ENCODE results near the gene CRISP3.

CRISP3 gene

DNA sequence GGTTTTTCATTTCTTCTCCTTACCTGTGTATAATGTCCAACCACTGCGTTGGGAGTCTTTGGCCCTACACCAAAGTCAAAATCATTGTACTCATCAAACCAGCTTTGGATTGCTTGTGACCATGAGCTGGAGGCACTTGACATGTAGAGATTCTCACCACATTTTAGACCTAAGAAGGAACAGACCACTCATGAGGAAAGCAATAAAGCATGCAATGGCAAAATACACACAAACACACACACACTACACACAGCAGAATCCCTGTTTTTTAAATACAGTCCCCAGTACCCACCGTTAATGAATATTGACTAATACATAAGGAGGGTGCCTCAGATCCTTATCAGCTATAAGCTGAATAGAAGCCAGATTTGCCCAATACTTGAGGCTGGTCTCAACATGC lies 10.5 kb downstream of the CRISP3 start:
- no peak for TF ChIP-seq TAF1 (IDR thresholded peaks at IDR 0.05; ENCODE audit: borderline replicate concordance, insufficient read depth, low read length)
- no peak for TF ChIP-seq POLR2AphosphoS5 (IDR thresholded peaks at IDR 0.05; ENCODE audit: low read depth, low read length)
- TF ChIP-seq SIN3A (IDR thresholded peaks at IDR 0.05; ENCODE audit: borderline replicate concordance, insufficient read depth, low read length), result no peak
- TF ChIP-seq, protein P1, sequence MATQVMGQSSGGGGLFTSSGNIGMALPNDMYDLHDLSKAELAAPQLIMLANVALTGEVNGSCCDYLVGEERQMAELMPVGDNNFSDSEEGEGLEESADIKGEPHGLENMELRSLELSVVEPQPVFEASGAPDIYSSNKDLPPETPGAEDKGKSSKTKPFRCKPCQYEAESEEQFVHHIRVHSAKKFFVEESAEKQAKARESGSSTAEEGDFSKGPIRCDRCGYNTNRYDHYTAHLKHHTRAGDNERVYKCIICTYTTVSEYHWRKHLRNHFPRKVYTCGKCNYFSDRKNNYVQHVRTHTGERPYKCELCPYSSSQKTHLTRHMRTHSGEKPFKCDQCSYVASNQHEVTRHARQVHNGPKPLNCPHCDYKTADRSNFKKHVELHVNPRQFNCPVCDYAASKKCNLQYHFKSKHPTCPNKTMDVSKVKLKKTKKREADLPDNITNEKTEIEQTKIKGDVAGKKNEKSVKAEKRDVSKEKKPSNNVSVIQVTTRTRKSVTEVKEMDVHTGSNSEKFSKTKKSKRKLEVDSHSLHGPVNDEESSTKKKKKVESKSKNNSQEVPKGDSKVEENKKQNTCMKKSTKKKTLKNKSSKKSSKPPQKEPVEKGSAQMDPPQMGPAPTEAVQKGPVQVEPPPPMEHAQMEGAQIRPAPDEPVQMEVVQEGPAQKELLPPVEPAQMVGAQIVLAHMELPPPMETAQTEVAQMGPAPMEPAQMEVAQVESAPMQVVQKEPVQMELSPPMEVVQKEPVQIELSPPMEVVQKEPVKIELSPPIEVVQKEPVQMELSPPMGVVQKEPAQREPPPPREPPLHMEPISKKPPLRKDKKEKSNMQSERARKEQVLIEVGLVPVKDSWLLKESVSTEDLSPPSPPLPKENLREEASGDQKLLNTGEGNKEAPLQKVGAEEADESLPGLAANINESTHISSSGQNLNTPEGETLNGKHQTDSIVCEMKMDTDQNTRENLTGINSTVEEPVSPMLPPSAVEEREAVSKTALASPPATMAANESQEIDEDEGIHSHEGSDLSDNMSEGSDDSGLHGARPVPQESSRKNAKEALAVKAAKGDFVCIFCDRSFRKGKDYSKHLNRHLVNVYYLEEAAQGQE (IDR thresholded peaks at IDR 0.05; ENCODE audit: insufficient read depth in 1 of 2, low read depth in 2 of 2, low read length in 2 of 2), result no peak
- TF ChIP-seq FOXP2 (optimal IDR thresholded peaks at IDR 0.05; ENCODE audit: borderline replicate concordance, extremely low read depth, extremely low read length, insufficient read depth), result no peak

DNA sequence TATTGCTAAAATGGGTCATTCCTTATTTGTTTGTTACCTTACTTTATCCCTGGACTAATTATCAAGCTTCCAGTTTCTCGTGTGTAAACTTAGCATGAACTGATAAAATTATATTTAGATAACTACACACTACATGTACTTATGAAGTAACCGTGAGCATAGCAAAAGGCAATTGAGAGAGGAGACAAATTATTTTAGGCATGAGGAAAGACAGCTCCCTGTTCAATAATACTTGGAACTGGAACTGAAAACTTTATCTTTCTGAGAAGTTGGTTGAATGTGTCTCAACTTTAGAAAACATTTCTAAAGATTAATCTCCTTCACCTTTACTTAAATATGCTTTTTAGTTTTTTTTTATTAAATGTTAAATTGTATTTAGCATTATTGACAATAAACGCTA lies 11.4 kb downstream of the CRISP3 start:
- TF ChIP-seq POLR2AphosphoS5 (IDR thresholded peaks at IDR 0.05; ENCODE audit: low read depth, low read length) (no peak), FOXP2 (optimal IDR thresholded peaks at IDR 0.05; ENCODE audit: borderline replicate concordance, extremely low read depth, extremely low read length, insufficient read depth) (no peak), SIN3A (IDR thresholded peaks at IDR 0.05; ENCODE audit: borderline replicate concordance, insufficient read depth, low read length) (no peak), TAF1 (IDR thresholded peaks at IDR 0.05; ENCODE audit: borderline replicate concordance, insufficient read depth, low read length) (no peak)
- TF ChIP-seq, protein P1 (IDR thresholded peaks at IDR 0.05; ENCODE audit: insufficient read depth in 1 of 2, low read depth in 2 of 2, low read length in 2 of 2), result no peak

DNA sequence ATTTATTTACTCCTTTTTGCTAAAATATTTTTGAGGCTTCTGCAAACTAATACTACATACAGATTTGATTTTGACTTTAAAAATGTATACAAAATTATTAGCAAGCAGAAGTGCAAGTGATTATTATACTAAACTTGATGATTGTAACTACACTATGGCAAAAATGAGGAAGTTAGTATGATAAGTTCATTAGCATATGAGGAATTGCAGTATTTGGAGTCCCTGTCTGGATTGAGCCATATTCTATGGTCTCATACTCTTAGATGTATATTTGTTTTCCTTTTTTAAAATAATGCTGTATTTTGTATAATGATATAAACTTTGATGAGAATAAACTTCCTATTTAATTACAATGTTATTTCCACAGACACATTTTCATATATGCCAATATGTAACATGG lies 13.9 kb downstream of the CRISP3 start:
- no peak for TF ChIP-seq TAF1 (IDR thresholded peaks at IDR 0.05; ENCODE audit: borderline replicate concordance, insufficient read depth, low read length)
- TF ChIP-seq POLR2AphosphoS5 (IDR thresholded peaks at IDR 0.05; ENCODE audit: low read depth, low read length), result no peak
- TF ChIP-seq, protein P1 (IDR thresholded peaks at IDR 0.05; ENCODE audit: insufficient read depth in 1 of 2, low read depth in 2 of 2, low read length in 2 of 2), result no peak
- no peak for TF ChIP-seq SIN3A (IDR thresholded peaks at IDR 0.05; ENCODE audit: borderline replicate concordance, insufficient read depth, low read length)
- no peak for TF ChIP-seq FOXP2 (optimal IDR thresholded peaks at IDR 0.05; ENCODE audit: borderline replicate concordance, extremely low read depth, extremely low read length, insufficient read depth)

DNA sequence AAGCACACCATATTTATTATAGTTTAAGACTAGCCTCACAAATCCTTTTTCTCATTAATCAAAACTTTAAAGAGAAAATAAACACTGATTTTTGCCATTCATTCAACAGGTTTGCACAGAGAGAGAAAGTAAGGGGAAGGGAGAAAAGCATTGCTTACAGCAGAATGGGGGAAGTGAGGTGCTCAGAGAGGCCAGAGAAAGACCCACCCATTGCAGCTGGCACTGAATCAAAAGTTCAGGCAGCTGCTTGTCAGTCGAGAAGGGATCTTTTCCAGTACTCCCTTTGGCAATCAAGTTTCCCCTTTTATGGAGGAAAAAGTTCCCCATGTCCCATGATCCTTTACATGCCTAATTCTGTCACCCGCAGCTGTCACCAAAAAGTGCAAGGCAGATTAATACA lies 22.9 kb downstream of the CRISP3 start:
- TF ChIP-seq POLR2AphosphoS5 (IDR thresholded peaks at IDR 0.05; ENCODE audit: low read depth, low read length) (no peak), TAF1 (IDR thresholded peaks at IDR 0.05; ENCODE audit: borderline replicate concordance, insufficient read depth, low read length) (no peak), SIN3A (IDR thresholded peaks at IDR 0.05; ENCODE audit: borderline replicate concordance, insufficient read depth, low read length) (no peak), FOXP2 (optimal IDR thresholded peaks at IDR 0.05; ENCODE audit: borderline replicate concordance, extremely low read depth, extremely low read length, insufficient read depth) (no peak)
- TF ChIP-seq, protein P1 (IDR thresholded peaks at IDR 0.05; ENCODE audit: insufficient read depth in 1 of 2, low read depth in 2 of 2, low read length in 2 of 2), result no peak

DNA sequence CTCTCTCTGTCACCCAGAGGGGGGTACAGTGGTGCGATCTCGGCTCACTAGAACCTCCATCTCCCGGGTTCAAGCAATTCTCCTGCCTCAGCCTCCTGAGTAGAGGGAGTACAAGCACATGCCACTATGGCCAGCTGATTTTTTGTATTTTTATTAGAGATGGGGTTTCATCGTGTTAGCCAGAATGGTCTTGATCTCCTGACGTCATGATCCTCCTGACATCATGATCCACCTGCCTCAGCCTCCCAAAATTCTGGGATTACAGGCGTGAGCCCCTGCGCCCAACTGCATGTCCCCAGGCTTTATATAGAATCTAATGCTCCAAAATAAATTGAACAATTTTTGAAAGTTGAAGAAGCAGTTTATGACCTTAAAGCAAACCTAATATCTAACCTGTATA lies 23.8 kb downstream of the CRISP3 start:
- TF ChIP-seq FOXP2 (optimal IDR thresholded peaks at IDR 0.05; ENCODE audit: borderline replicate concordance, extremely low read depth, extremely low read length, insufficient read depth) (no peak), POLR2AphosphoS5 (IDR thresholded peaks at IDR 0.05; ENCODE audit: low read depth, low read length) (no peak), SIN3A (IDR thresholded peaks at IDR 0.05; ENCODE audit: borderline replicate concordance, insufficient read depth, low read length) (no peak), TAF1 (IDR thresholded peaks at IDR 0.05; ENCODE audit: borderline replicate concordance, insufficient read depth, low read length) (no peak)
- TF ChIP-seq, protein P1 (IDR thresholded peaks at IDR 0.05; ENCODE audit: insufficient read depth in 1 of 2, low read depth in 2 of 2, low read length in 2 of 2), result no peak

Measured in PFSK-1 (cell line).